GM18502 (cell line): ENCODE results near the gene SMNDC1.
"Not testable (repeated sequence)": the region's sequence is repeated elsewhere in the genome, so short reads cannot be mapped to it uniquely, and the experiment has no call there.

Source experiments
- ATAC-seq: cut with Tn5 transposase; IDR thresholded peaks from one replicate; pipeline ENCODE4 v1.9.1; 2021; ENCODE audit warnings: mild to moderate bottlenecking; ENCODE audit not compliant: unreplicated experiment, poor library complexity

SMNDC1 gene

GRCh38 chr10:110259317-110259716 lies 45.4 kb downstream of the SMNDC1 start:
- no peak for ATAC-seq

GRCh38 chr10:110258542-110258941 lies 46.2 kb downstream of the SMNDC1 start:
- ATAC-seq: no peak

- no peak for ATAC-seq
Observed at GRCh38 chr10:110254467-110254866, 50.3 kb downstream of the SMNDC1 start.

GRCh38 chr10:110252151-110252550 lies 52.6 kb downstream of the SMNDC1 start:
- ATAC-seq: no peak

- peak; percentile 86 for ATAC-seq
Observed at GRCh38 chr10:110251392-110251791, 53.3 kb downstream of the SMNDC1 start.

- ATAC-seq: peak; percentile 64
Observed at GRCh38 chr10:110249489-110249888, 55.2 kb downstream of the SMNDC1 start.

- ATAC-seq: not testable (repeated sequence)
Observed at GRCh38 chr10:110247833-110248232, 56.9 kb downstream of the SMNDC1 start.

GRCh38 chr10:110244550-110244949 lies 60.2 kb downstream of the SMNDC1 start:
- no peak for ATAC-seq

GRCh38 chr10:110242511-110242910 lies 62.2 kb downstream of the SMNDC1 start:
- ATAC-seq: no peak

- peak; percentile 35 for ATAC-seq
Observed at GRCh38 chr10:110241841-110242240, 62.9 kb downstream of the SMNDC1 start.

GRCh38 chr10:110241407-110241806 lies 63.3 kb downstream of the SMNDC1 start:
- peak; percentile 63 for ATAC-seq
